ENCODE measurements around the gene SEPSECS. TPM values are rescaled to one million over a fixed set of nuclear protein-coding genes. Genes with fewer than 3 reads are reported as not detected.

Gene SEPSECS
- total and polyA plus RNA-seq, 9 of the 15 experiments (the other 6 are each of a cell fraction or from before 2014, with no cell fraction given), result 3.9 to 17.2 (median 7.9) TPM

GRCh38 chr4:25160714-25161592 is 704 bp upstream of the SEPSECS start (continued):
- no peak for TF ChIP-seq PKNOX1 (IDR thresholded peaks at IDR 0.05)
- TF ChIP-seq ZBED1 (IDR thresholded peaks at IDR 0.05), result 0 out of 2 replicates have a peak, but pooled peaks have one; percentile 13
- TF ChIP-seq SMARCE1 (IDR thresholded peaks at IDR 0.05), result no peak
- TF ChIP-seq CBX2 (IDR thresholded peaks at IDR 0.05; ENCODE audit: insufficient read depth, low read length, poor library complexity, severe bottlenecking), result no peak
- peak; percentile 28 for TF ChIP-seq ELF1 (tag; IDR thresholded peaks at IDR 0.05)
- peak; percentile 43 for TF ChIP-seq USF2 (CRISPR knock-in tag; IDR thresholded peaks at IDR 0.05)
- TF ChIP-seq THRAP3 (IDR thresholded peaks at IDR 0.05; ENCODE audit: borderline replicate concordance), result peak; percentile 31; the same call in 1 of the 2 replicates
- TF ChIP-seq SRF (CRISPR knock-in tag; IDR thresholded peaks at IDR 0.05), result no peak
- peak; percentile 71 for TF ChIP-seq POLR2AphosphoS5 (IDR thresholded peaks at IDR 0.05; ENCODE audit: control insufficient read depth, insufficient read depth, low read depth, low read length)
- 0 out of 2 replicates have a peak, but pooled peaks have one; percentile 10 for TF ChIP-seq ZNF263 (CRISPR knock-in tag; IDR thresholded peaks at IDR 0.05; ENCODE audit: borderline replicate concordance)
- no peak for TF ChIP-seq CTCF (IDR thresholded peaks at IDR 0.05 in 2 of 3, conservative IDR thresholded peaks at IDR 0.05 in 1 of 3; ENCODE audit: insufficient read depth in 2 of 3, low read depth in 1 of 3, low read length in 3 of 3)
- peak; percentile 27; the same call in 1 of the 2 replicates for TF ChIP-seq SMARCA4 (IDR thresholded peaks at IDR 0.05)
- TF ChIP-seq THRA (IDR thresholded peaks at IDR 0.05), result no peak
